GM21576 (cell line): ENCODE results near the gene MED27.

ENCODE experiments used
- ATAC-seq: cut with Tn5 transposase; IDR thresholded peaks from one replicate; pipeline ENCODE4 v1.9.1; 2021; ENCODE audit warnings: mild to moderate bottlenecking, moderate library complexity; ENCODE audit not compliant: unreplicated experiment

The MED27 gene

DNA sequence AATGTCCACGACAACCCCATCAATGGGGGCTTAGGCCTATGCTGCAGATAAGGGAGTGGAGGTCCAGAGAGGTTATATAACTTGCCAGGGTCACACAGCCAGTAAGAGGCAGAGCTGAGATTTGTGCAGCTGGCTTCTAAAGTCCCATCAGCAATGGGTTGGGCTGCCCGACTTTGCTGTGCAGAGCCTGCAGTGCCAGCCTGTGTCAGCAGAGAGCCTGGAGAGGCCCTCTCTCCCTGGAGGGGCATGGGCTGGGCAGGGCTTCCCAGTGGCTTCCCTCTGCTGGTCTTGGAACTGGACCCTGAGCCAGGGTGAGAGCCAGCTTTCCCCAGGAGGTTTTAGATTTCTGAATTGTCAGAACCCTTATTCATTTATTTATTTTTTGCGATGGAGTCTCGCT is 262.6 kb downstream of the MED27 start:
- no peak for ATAC-seq

DNA sequence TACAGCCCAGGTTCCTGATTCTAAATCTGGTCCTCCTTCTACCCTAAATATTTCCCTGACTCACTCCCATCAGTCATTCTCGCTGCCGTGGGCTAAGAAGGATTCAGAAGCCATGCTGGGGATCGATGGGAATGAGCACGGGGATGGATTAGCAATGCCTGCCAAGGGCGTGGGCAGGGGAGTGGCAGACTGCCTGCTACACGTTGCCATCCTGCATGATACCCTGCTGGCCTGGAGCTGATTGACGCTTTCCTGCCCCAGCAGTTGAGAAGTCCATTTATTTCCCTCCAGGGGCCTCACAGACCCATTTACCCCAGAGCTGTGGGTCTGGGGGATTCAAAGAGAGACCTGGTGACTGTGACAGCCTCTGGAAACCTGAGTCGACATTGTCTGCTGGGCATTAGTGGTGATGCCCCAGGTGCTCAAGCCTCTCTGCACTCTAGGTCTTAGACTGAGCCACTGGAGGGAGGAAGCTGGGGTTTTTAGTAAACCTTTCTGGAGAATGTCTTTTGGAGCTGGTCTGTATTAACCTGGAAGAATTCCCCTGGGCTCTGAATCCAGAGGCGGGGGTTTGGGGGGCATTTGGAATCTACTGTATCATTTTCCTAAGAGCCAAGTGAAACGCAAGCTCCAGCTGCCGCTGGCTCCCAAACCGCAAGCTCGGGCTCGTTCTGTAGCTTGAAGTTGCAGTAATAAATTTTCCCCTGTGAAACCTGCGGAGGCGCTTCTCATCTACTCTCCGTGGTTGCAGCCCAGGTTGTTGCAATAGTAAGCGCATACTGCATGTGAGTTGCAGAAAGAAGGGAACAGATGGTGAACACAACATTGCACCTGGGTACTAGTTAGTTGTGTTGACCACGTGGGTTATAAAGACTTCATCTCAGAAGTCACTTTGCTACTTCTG is 263.4 kb downstream of the MED27 start:
- ATAC-seq: no peak

DNA sequence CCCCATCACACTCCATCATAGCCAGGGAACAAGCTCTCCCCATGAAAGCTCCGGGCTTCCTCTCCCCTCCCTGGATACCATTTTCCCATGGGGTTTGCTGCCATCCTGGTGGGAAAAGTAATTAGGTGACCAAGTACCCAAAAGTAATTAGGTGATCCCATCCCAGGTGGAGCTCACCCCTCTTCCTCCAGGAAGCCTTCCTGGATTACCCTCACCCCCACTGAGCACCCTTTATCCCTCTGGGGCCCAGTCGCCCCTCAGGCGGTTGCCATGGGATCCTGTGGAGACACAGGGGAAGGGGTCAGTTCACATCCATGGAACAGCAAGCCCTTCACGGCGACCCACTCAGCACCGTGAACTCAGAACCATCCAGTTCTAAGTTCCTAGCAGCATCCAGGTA is 265.0 kb downstream of the MED27 start:
- no peak for ATAC-seq

DNA sequence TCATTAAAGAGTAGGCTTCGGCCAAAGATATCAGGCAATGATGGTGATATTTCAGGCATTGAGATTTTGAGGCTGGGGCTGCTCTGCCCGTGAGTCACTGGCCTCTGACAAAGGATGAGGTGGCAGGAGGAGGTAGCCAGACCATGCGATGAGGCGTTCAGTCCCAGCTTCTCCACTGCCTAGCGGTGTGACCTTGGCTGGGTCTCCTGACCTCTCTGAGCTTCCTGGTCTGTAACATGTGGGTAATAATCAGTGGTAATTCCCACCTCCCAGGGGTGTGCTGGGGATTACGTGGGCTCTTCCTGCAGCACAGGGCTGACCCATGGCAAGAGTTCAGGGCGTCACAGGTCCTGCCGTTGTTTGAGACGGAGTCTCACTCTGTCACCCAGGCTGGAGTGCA is 266.6 kb downstream of the MED27 start:
- no peak for ATAC-seq

DNA sequence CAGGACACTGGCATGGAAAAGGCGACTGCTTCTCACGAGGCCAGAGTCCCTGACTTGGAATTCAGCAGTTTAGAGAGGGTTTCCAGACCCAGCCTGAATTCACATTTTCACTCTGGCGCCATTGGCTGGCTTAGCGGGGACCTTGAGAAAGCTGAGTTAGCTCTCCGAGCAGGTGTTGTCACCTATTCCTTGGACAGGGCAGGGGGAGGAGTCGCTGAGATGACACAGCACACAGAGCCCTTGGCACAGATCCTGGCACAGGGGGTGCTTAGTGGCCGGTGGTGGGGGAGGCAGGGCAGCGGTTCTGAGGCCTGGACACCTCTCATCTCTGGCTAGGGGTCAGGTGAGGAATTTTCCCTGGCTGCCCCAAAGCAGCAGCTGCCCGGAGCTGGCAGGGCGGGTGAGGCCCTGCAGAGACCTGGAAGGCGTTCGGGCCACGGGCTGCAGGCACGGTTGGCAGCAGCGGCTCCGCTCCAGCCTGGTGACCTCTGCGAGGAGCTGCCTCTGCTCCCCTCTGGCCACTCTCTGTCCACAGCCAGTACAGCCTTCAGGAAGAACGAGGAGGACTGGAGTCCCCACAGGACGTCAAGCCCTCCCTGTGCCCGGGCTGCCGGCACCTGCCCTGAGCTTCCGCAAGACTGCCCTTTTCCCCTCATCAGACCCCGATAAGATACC is 267.4 kb downstream of the MED27 start:
- ATAC-seq: no peak

DNA sequence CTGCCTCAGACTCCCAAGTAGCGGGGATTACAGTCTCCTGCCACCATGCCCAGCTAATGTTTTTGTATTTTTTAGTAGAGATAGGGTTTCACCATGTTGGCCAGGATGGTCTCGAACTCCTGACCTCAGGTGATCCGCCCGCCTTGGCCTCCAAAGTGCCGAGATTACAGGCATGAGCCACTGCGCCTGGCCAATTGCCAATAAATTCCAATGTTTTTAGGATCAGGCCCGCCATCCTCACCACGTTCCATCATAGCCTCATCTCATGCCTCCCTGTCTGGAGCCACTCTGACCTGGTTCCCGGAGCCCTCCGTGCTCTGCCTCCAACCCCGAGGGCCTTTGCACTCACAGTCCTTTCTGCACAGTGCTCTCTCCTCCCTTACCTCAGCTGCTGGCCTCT is 268.3 kb downstream of the MED27 start:
- no peak for ATAC-seq

DNA sequence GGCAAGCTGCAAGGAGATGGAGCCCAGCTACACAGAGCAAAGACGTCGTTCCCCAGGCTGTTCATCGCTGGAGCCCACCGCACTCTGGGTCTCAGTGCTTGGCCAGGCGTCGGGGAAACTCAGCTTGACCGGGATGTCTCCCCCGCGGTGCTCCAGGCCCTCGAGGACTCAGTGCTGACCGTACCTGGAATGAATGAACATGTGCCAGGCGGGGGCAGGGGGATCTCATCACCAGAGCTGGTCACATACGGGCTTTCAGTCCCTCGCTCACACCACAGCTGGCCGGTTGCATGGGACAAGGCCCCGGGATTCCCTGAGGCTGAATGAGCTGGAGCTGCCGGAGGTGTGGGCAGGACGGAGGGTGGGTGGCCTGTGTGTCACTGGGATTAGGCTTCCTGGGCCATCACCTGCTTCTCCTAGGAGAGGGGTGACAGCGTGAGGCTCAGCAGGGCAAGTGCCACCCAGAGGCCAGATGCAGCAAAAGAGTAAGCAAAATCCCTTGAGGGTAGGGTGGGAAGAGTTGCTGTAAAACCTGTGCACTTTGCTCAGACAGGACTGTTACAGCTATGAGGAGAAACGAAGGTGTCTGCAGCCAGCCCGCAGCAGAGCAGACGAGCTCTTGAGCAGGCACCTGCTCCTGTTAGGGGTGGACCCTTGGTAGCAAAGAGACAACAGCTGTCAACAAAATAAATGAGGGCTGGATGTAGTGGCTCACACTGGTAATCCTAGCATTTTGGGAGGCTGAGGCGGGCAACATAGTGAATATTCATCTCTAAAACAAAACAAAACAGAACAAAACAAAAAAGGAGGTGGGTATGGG is 269.1 kb downstream of the MED27 start:
- ATAC-seq: no peak
